Measurements from ENCODE around the gene POLL. TPM values are rescaled to one million over a fixed set of nuclear protein-coding genes. Genes with fewer than 3 reads are reported as not detected.

Gene POLL
- total RNA-seq, 4 donors from 2014 or later: 10.8 to 22.0 (median 16.1) TPM

GRCh38 chr10:101563497-101564040 is 24.5 kb downstream of the POLL start:
- TF ChIP-seq, protein P1, sequence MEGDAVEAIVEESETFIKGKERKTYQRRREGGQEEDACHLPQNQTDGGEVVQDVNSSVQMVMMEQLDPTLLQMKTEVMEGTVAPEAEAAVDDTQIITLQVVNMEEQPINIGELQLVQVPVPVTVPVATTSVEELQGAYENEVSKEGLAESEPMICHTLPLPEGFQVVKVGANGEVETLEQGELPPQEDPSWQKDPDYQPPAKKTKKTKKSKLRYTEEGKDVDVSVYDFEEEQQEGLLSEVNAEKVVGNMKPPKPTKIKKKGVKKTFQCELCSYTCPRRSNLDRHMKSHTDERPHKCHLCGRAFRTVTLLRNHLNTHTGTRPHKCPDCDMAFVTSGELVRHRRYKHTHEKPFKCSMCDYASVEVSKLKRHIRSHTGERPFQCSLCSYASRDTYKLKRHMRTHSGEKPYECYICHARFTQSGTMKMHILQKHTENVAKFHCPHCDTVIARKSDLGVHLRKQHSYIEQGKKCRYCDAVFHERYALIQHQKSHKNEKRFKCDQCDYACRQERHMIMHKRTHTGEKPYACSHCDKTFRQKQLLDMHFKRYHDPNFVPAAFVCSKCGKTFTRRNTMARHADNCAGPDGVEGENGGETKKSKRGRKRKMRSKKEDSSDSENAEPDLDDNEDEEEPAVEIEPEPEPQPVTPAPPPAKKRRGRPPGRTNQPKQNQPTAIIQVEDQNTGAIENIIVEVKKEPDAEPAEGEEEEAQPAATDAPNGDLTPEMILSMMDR (IDR thresholded peaks at IDR 0.05): no peak
- DNase-seq (ENCODE audit: low spot score) (peak; percentile 10), ATAC-seq (ENCODE audit: low FRiP score) (no peak)

DNA sequence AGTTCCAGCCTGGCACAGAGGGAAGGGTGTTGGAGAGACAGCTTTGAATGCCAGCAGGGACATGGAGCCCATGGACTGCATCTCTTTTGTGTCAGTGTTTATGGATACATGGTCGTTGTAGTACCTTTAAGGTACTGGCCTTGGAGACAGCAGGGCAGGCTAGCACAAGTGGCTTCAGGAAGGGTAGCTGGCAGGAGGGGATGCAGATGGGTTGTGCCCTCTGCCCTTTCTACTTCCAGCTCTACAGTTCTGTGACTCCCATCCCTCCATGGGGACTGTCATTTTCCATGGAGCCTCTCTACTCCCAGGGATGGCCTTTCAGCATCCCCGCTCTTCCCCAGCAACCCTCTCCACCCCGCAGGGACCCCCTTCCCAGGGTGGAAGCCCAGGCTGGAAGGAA is 25.1 kb downstream of the POLL start:
- TF ChIP-seq, protein P1 (IDR thresholded peaks at IDR 0.05): no peak
- DNase-seq (ENCODE audit: low spot score) (peak; percentile 16), ATAC-seq (ENCODE audit: low FRiP score) (no peak)

DNA sequence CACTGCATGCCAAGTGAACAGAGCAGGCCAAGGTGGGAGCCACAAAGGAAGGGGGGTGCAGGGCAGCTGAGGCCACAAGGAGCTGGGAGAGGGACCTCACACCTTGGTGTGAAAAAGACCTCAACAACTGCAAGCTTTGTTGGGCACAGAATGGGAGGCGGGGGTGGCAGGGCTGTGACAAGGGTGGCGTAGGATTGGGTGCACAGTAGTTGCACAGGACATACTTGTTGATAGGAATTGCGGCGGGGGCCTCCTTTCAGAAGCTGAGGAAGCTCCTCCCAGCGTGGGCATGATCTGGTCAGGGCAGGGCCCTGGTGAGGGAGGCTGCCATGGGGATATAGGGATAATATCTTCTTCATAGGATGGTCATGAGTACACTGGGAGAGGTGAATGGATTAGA is 25.8 kb downstream of the POLL start:
- ATAC-seq (ENCODE audit: low FRiP score) (no peak), DNase-seq (ENCODE audit: low spot score) (no peak)
- TF ChIP-seq, protein P1 (IDR thresholded peaks at IDR 0.05): no peak

DNA sequence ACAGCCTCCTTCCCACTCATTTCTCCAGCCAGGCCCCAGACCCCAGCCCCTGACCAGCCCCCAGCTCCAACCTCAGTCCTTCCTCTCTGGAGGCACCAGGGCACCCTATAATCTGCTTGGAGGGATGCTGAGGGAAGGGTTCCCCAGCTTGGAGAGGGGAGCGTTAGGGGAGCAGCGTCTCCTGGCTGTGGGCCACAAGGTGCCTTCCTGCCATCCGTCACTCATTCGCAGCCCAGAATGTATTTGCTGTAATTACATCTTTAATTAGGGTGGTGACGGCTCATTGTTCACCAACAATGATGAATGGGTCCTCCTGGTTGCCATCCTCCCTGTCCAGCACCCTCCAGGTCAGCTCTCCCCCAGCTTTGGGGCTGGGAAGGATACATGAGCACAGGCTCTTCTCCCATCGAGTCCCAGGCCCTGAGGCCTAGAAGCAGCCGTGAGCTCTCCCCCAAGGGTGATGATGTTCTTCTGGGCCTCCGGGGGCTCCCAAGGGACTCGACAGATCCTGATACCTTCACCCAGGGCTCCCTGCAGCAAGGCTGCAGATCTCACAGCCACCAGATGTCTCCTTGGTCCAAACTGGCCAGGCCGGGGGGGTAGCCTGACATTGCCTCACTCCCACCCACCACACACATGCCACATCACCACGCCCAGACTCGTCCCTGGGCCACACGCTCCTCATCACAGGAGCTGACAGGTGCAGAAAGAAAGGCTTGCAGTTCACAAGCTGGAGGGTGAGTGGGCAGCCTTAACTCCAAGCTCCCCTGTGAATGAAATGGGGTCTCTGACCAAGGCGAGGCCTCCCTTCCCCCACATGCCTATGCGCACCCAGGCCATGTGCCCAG is 26.8 kb downstream of the POLL start:
- no peak for ATAC-seq (ENCODE audit: low FRiP score)
- DNase-seq (ENCODE audit: low spot score): no peak
- TF ChIP-seq, protein P1 (IDR thresholded peaks at IDR 0.05): no peak

DNA sequence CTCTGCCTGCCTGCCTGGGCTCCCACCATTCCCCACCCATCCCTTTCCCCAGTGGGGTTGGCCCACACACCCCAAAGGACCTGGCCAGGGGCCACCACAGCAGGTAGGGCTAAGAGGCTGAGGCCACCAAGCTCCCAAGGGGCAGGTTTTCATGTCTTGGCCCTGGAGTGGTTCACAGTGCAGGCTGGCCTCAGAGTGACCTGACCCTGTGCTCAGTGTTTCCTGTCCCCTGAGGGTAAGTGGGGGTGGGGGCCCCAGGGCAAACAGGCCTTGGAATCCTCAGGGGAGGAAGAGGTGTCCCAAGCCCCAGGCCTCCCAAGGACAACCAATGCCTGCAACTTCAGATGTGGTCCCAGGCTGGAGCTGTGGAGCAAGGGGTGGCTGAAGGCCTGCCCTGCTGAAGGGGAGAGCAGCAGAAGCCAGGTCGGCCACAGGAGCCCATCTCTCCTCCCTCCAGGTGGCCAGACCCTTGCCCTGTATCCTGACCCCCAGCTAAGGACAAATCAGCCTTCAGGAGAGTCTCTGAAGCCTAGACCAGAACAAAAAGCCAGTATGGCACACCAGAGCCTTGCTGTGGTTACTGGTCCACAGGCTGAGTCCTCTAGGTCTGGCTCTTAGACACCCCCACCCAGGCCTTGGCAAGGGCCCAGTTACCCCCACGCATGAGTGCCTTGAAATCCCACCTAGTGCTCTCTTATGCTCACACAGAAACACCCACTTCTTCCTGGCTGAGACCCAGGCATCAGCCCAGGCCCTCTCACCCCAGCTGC is 27.6 kb downstream of the POLL start:
- ATAC-seq (ENCODE audit: low FRiP score): no peak
- no peak for DNase-seq (ENCODE audit: low spot score)
- TF ChIP-seq, protein P1 (IDR thresholded peaks at IDR 0.05): no peak

GRCh38 chr10:101559596-101560297 is 28.3 kb downstream of the POLL start:
- no peak for ATAC-seq (ENCODE audit: low FRiP score)
- TF ChIP-seq, protein P1 (IDR thresholded peaks at IDR 0.05): no peak
- no peak for DNase-seq (ENCODE audit: low spot score)
